GM19351 (cell line): ENCODE results near the gene CRYZL1.
A peak's percentile ranks its signal among the peaks of the same experiment; 100 is the strongest.

ENCODE experiments used
- ATAC-seq: cut with Tn5 transposase; IDR thresholded peaks from one replicate; pipeline ENCODE4 v1.9.1; 2021; ENCODE audit warnings: mild to moderate bottlenecking, moderate library complexity; ENCODE audit not compliant: unreplicated experiment

Gene CRYZL1

DNA sequence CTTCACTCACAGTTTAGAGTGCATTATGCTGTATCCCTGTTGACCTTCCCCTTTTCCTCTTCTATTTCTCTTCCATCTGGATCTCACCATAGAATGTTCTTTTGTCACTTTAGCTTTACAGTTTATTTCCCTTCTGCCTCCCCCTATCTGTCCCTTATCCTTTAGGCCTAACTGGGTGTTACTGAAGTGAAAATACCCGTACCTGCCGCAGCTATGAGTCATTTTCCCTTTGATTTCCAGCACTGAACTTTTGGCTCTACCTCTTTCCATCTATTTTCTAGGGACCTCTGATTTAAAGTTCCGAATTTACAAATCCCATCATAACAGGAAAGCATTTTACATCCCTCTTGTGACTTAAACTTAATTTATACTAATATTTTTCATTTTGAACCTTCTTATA is 20.5 kb upstream of the CRYZL1 start:
- no peak for ATAC-seq

DNA sequence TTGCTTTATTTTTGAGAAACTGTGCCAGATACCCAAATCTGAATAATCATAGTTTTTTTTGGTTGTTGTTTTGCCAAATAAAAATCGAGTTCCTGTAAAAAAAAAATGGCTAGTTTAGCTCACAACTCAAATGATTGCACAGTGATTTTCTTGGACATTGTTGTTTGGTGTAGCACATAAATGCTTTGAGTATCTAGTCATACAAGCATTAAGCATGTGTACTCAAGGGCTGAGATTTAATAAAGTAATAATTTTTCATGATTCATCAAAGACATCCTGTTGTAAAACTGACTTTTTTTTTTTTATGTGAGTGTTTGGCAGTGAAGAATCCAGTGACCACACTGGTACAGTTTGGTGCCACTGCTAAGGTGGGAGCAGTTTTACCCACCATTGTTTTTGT is 19.6 kb upstream of the CRYZL1 start:
- no peak for ATAC-seq

DNA sequence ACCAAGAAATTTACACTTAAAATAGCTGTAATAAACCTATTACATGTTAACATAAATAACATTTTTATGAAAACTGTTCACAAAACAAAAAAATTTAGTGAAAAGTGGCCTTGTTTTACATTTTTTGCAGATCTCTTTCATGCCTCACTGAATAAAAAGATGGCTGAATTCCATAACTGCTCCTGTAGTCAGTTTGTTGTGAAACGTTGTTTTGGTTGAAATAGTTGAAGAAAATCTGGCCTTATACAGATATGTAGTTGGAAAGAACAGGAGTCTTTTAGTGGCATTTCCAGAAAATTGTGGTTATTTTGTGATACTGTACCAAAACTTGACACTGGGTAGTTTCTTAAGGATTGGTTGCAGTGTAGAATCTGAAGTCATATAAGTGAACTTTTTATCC is 18.9 kb upstream of the CRYZL1 start:
- ATAC-seq = no peak

DNA sequence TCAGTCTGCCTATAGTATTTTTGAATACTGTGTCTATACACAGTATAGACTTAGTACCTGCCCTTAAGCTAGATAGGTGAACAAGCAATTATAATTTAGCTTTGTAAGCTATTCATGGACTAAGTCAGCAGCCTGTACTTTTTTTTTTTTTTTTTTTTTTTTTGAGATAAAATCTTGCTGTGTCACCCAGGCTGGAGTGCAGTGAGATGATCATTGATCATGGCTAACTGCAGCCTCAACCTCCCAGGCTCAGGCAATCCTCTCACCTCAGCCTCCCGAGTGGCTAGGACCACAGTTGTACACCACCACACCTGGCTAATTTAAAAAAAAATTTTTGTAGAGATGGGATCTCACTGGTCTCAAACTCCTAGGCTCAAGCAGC is 18.0 kb upstream of the CRYZL1 start:
- no peak for ATAC-seq

DNA sequence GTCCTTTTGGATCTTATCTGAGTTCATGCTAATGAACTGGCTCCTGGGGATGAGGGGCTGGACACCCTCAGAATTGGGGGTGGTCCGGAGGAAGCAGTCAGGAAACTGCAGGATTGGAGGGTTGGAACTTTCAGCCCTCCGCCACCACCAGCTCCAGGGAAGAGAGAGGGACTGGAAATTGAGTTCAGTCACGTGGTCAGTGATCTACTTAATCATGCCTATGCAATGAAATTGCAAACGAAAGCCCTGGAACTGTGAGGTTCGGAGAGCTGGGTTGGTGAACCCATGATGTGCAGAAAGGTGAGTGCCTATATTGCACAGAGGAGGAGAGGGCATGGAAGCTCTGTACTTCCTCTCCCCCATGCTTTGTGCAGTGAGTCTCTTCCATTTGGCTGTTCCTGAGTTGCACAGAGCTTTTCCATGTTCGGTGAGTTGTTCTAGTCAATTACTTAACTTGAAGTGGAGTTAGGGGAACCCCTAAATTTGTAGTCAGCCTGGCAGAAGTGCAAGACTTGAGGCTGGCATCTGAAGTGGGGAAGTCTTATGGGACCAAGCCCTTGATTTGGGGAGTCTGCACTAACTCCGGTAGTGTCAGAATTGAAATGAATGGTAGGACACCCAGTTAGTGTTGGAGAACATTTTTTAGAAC is 17.5 kb upstream of the CRYZL1 start:
- ATAC-seq = no peak

DNA sequence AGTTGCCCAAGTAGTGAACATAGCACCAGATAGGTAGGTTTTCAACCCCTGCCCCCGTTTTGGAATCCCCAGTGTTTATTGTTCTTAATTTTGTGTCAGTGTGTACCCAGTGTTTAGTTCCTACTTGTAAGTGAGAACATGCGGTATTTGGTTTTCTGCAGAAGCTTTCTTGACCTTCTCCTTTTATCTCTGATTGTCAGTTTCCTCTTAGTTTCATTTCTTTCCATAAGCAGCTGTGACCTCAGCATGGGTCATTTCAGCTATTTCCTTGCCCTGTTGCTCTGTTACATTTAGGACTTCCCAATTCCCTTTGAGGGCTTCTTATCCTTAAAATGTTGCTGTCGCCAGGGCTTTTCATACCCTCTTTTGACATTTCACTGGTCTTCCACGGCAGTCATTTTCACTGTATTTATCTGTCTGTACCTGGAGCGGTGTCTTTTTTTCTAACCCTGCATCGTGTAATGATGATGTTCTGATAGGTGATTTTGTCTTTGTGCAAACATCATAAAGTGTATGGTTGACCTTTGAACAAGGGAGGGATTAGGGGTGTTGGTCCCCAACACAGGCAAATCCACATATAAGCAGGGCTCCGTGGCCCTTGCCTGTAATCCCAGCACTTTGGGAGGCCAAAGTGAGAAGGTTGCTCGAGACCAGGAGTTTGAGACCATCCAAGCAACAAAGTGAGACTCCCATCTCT is 15.7 kb upstream of the CRYZL1 start:
- ATAC-seq = no peak

DNA sequence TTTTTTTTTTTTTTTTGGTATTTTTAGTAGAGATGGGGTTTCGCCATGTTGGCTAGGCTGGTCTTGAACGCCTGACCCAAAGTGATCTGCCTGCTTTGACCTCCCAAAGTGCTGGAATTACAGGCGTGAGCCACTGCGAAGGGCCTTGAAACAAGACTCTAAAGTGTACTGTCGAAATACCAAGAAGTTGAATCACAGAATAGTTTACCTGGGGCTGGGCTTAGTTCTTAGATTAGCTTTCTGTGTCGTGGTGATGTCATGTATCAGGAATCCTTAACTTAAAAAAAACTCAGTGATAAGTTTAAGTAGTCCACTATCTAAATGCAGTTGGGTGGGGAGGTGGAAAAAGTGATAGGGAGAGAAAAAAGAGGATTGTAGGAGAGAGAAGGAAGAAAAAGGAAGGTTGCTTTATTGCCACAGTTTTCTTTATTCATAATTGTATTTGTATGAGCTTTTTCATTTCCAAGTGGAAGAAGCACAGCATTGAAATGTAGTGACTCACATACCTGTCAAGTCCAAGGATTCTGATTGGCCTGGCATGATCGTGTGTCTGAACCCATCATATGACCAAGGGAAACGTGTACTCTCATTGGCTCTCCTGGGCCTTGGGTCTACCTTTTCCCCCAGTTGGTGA is 14.2 kb upstream of the CRYZL1 start:
- ATAC-seq = no peak

DNA sequence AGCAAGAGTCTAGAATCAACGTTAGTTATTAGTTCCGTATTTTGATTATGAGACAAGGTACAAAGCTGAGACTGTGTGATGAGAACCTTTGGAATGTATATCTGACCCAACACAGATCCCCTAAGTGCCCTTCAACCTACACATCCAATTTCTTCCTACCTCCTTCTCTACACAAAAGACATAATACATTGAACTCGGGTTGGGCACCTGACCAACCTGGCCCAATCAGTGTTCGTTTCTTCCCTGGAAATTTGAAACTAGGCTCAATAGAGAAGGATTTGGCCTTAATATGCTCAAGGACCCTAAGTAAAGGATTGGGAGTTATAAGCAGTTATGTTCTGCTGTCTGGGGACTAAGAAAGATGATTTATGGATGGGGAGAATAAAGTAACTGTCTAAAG is 12.9 kb upstream of the CRYZL1 start:
- no peak for ATAC-seq

DNA sequence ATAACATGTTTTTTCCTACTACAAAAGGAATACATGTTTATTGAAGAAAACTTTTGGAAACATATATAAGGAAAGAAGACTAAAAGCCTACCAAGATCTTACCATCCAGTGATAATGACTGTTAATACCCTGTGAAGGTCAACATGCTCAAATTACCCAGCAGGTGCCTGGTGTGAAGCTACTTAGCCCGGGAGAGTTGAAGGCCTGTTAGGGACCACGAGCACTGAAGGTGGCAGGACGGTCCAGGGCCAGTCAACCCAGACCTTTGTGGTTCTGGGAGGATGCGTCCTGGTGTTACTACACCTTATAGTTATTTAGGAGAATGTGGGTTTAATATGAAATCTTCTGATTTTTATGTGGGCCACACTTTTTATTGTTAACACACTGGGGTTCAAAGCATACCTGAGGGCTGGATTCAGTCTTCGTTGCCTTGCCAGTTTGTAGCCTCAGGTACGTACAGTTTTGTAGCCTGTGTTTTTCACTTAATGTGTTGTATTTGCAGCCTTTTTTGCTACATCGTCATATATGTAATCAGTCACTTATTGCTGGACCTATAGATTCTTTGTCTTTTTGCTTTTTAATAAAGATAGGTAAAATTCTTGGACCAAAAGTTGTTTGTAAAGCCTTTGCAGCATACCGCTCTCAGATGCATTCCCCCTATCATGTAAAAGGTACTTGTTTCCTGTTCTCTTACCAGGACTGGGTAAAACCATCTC is 10.6 kb upstream of the CRYZL1 start:
- ATAC-seq = no peak

DNA sequence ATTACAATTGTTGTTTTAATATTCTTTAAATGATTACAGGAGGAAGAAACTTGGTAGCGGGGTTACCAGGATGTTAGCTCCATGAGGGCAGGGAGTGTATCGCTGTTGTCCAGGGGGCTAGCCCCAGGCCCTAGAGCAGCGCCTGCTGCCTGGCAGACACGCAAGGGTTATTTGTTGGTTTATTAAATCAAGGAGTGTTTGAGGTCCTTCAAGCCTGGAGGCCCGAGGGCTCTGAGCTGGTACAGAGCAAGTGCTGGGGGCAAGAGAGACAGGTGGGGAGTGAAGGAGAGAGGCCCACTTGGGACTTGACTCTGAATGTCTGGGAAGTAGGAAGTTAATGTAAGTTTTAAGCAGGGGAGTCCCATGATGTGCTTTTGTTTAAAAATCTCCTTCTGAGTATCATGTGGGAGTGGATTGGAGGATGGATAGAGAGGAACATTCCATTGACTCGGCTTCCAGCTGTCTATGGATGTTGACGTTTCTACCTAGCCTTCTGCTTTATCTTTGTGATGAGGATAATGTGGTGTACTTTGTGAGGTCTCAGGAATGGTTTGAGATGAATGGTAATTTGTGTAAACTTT is 9.5 kb upstream of the CRYZL1 start:
- no peak for ATAC-seq

DNA sequence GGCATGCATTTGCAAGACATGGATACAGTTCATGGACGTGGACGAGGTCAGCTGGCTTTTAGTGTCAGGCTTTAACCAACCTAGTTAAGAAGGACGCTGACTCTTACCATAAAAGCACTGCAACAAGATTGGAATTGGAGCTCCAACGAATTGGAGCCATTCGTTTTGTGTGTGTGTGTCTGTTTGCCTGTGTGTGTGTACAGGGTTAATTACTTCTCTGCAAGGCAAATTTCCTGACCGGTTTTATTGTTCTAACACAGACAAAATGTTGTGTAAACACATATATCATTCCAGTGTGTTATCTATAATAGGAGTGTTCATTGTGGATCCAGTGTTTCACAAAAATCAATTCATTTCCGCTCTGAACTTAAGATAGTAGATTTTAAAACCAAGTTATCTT is 8.7 kb upstream of the CRYZL1 start:
- ATAC-seq = no peak

DNA sequence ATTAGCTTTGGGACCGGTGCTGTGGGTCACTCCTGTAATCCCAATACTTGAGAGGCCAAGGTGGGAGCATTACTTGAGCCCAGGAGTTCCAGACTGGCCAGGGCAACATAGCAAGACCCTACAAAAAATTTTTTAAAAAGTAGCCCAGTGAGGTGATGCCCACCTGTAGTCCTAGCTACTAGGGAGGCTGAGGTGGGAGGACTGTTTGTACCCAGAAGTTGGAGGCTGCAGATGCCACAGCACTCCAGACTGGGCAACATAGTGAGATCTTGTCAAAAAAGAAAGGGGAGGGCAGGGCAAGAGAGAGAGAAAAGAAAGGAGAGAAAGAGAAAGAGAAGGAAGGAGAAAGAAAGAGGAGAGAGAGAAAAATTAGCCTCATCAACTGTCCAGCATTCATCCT is 7.0 kb upstream of the CRYZL1 start:
- no peak for ATAC-seq

DNA sequence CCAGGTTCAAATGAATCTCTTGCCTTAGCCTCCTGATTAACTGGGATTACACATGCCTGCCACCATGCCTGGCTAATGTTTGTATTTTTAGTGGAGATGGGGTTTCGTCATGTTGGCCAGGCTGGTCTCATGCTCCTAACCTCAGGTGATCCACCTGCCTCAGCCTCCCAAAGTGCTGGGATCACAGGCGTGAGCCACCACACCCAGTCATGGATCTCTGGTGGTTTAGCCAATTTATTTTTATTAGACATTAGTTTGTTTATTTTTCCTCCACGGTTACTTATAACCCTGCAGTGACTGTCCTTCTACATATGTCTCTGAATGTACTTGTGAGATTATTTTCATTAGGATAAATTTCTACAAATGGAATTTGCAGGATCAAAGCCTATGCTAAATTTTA is 6.0 kb upstream of the CRYZL1 start:
- ATAC-seq = no peak

DNA sequence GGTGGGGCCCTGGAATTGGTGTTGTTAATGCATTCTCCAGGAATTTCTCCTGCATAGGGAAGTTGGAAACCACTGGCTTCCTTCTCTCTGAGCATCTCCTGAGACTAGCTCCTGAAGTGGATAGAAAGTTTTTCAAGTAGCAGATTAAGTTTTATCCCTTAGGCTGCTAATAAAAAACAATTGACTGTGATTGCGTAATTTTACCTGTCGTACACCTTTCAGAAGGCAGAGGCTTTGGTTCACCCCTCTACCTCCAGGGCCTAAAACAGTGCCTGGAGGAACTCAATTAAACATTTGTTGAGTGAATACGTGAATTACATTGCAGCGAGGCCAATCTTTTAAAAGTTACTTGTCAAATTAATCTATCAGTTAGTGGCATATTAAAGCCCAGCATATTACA is 4.2 kb upstream of the CRYZL1 start:
- no peak for ATAC-seq

DNA sequence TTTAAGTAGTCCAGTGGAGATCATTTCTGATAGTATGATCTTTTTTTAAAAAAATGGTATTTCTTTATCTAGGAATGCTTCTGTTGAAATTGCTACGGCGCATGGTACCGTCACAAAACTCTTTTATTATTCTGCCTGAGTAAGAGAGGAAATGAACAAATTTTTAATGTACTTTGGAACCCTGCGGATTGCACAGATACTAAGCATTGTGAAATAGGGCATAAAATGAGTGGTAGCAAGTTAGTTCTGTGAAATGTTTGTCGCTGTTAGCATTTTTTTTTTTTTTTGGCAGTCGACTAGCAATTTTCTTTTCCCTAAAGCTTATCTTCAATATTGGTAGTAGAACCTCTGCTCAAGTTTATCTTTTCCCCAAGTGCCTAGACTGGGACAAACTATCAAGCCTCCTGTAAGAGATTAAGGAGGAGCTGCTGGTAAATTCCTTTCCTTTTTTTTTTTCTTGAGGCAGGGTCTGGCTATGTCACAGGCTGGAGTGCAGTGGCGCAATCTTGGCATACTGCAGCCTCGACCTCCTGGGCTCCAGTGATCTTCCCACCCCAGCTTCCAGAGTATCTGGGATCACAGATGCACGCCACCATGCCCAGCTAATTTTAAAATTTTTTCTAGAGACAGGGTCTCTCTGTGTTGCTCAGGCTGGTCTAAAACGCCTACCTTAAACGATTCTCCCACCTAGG is 3.0 kb upstream of the CRYZL1 start:
- no peak for ATAC-seq

DNA sequence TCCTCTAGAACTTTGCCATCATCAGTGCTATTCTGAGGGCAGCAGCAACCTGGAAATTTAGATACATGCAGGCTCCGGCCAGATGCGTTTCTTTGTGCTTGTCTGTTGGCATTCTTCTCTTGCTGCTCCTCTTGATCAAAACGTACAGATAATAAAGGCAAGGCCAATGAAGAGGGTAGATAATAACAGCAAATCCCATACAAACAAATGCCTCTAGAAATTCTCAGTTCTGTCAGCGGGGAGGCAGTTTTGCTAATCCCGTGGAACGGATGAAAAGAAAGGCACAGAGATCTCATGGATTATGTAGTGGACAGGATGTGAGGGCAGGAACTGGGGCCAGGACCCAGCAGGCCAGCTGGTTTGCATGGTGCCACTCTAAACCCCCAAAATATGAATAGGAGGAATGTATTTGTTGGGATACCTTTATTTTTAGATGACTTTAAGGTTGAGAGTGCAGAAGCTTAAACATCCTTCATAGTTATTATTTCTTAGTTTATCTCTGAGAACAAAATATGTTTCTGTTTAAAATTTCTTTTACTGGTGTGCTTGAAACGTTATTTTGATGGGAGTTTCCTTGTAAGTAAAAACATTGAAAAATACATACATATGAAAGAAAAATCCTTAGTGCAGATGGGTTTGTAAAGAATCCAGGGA is 2.2 kb upstream of the CRYZL1 start:
- ATAC-seq = no peak

DNA sequence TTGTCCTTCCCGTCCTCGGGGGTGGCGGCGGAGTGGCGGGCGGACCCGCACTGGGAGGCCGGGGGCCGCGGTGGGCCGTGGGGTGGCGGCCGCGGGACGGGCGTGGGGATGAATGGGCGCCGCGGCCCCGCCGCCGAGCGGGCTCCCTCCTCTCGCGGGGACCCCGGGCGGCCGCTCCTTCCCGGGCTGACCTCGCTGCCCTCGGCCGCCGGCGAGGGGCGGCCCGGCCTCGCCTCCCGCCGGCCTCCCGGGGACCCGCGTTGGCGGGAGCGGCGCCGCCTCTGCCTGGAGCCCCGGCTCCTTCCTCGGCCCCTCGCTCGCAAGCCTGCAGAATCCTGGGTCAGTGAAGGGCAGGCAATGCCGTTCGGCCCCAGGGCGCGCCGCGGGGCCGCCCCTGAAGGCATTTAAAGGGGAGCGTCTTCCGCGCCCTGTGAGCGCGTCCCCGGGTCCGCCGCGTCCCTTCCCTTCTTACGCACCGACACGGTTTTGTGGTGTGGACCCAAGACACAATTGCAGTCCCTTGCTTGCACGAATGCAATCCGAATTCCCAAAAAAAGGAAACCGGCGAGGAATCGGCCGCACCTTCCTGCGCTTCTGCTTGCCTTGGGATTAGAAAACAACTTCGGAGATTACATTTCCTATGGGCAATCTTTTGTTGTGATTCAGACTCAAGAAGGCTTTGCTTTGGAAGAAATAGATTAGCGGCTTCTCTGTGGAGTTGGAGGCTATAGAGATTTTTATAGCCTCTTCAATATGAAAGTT is 1.5 kb upstream of the CRYZL1 start:
- no peak for ATAC-seq

DNA sequence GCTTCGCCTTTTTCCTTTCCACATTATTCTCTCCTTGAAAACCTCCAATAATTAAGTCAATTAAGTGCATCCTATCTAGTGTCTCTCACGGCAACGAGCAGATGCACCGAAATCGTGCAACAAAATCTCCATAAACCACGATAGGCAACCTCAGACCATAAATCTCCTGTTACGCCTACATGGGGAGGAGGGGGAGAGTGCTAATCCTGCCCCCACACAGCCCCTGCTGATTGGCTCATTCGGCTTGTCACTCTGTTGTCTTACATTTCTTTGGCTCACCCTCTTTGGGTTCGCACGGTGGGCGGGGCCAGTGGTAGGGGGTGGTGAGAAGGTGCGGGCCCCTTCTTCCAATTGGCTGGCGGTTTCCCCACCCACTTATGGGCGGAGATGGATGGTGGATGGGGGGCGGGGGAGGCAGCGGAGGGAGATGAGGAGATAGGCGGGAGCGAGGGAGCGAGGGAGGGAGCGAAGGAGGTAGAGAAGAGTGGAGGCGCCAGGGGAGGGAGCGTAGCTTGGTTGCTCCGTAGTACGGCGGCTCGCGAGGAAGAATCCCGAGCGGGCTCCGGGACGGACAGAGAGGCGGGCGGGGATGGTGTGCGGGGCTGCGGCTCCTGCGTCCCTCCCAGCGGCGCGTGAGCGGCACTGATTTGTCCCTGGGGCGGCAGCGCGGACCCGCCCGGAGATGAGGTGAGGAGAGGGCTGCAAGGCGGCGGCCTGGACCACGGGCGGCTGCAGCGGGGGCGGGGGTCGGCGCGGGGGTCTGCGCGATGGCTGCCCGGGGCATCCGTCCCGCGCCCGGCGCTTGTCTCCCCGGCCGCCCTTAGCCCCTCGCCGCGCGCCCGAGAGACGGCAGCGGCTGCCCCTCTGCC is 720 bp upstream of the CRYZL1 start, which contains the start of gene ITSN1:
ITSN1 (plus strand) TSS at position 475 of the 869 bp plus-strand sequence. CDS start 76,328 bp downstream, outside the sequence.
- peak; percentile 83 for ATAC-seq
